Erythroblast (primary cell): Measurements from ENCODE around the gene YOD1.

Experiments
- GATA1 ChIP-seq: IDR thresholded peaks from 2 replicates; pipeline ENCODE4 v1.6.1; 2011; ENCODE audit warnings: low read depth, mild to moderate bottlenecking, control low read depth, low read length, moderate library complexity
- POLR2A ChIP-seq: IDR thresholded peaks from 2 replicates; pipeline ENCODE4 v1.6.1; 2011; ENCODE audit warnings: mild to moderate bottlenecking, low read length

- no peak for TF ChIP-seq POLR2A
- TF ChIP-seq GATA1: no peak
Measured at GRCh38 chr1:207010726-207011125, 40.3 kb downstream of the YOD1 start.
